ENCODE data around the gene SNX15.

DNA sequence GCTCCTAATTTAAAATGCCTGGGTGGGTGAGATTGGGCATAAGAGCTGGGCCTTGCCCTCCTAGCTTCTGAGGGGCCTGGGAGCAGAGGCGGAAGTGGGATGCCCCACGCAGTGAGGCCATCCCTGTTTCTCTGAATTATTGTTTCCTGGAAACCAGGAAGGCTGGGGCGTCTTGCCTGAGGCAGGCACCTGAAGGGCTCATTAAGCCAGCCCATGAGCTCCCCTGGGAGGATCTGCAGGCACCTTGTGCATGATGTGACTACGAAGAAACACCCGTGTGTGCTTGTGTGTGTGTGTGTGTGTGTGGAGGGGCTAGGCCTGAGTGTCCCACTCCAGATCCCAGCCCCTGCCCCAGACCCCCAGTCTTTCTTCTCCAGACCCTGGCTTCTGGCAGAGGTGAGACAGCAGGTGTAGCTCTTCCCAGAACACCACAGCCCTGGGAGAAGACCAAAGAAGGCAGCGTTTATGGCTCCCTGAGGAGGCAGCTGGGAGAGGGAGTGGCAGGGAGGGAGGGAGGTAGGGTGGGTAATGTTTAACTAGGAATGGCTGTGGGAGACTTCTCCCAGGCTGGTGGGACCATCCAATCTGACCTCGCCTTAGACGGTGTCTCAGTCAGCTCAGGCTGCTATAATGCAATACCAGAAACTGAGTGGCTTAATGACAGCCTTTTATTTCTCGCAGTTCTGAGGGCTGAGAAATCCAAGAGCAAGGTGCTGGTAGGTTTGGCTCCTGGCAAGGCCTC is 28.4 kb upstream of the SNX15 start:
- TF ChIP-seq, protein P1, sequence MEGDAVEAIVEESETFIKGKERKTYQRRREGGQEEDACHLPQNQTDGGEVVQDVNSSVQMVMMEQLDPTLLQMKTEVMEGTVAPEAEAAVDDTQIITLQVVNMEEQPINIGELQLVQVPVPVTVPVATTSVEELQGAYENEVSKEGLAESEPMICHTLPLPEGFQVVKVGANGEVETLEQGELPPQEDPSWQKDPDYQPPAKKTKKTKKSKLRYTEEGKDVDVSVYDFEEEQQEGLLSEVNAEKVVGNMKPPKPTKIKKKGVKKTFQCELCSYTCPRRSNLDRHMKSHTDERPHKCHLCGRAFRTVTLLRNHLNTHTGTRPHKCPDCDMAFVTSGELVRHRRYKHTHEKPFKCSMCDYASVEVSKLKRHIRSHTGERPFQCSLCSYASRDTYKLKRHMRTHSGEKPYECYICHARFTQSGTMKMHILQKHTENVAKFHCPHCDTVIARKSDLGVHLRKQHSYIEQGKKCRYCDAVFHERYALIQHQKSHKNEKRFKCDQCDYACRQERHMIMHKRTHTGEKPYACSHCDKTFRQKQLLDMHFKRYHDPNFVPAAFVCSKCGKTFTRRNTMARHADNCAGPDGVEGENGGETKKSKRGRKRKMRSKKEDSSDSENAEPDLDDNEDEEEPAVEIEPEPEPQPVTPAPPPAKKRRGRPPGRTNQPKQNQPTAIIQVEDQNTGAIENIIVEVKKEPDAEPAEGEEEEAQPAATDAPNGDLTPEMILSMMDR (IDR thresholded peaks at IDR 0.05; ENCODE audit: extremely low read depth in 1 of 2, insufficient read depth in 1 of 2, low read depth in 1 of 2, low read length in 2 of 2): no peak
- TF ChIP-seq POLR2AphosphoS5 (IDR thresholded peaks at IDR 0.05; ENCODE audit: insufficient read depth, low read depth, low read length) (no peak), EZH2 (IDR thresholded peaks at IDR 0.05; ENCODE audit: borderline replicate concordance, low read depth, low read length, severe bottlenecking) (no peak), POLR2A (IDR thresholded peaks at IDR 0.05; ENCODE audit: low read depth, low read length) (no peak), JUN (IDR thresholded peaks at IDR 0.05; ENCODE audit: borderline replicate concordance, insufficient read depth, insufficient read length, low read depth) (no peak), GATA2 (IDR thresholded peaks at IDR 0.05; ENCODE audit: insufficient read depth, insufficient read length, low read depth, low read length) (no peak)
- TF ChIP-seq, protein P2, sequence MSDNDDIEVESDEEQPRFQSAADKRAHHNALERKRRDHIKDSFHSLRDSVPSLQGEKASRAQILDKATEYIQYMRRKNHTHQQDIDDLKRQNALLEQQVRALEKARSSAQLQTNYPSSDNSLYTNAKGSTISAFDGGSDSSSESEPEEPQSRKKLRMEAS (IDR thresholded peaks at IDR 0.05; ENCODE audit: insufficient read depth, insufficient read length): no peak
